A549 treated with ZK216348 at 1 μM for 4 hours (cell line): ENCODE measurements around the gene EEPD1. TPM values are rescaled to one million over a fixed set of nuclear protein-coding genes. Genes with fewer than 3 reads are reported as not detected.

Experiments
- total RNA-seq: library from RNA; stranded (reverse); fragments of 200-300 nt; extraction: Qiagen RNA extraction; gene quantifications from 5 replicates; pipeline ENCODE4 v1.2.3, GENCODE V29; 2022; ENCODE audit warnings: low read depth

The EEPD1 gene
- 49.8 to 67.2 TPM (median 54.4 TPM) in 5 replicates for total RNA-seq

GRCh38 chr7:36152756-36153570, at the start of gene EEPD1:
Gene EEPD1 (plus strand): TSS chr7:36153254. CDS start chr7:36154325, 1,071 bp downstream.

Other genes with a start within 250 kb of the EEPD1 start
- 49.7 to 92.3 TPM (median 68.9 TPM) in 5 replicates for gene ANLN, start 236.6 kb downstream of the EEPD1 start, total RNA-seq